NCI-H2196 treated with DMSO at 0.1 percent for 48 hours (cell line): ENCODE measurements around the gene INS.

Experiments used
- DNase-seq: peaks from one replicate; lab custom pipeline; 2025; ENCODE audit not compliant: unreplicated experiment; lab: John Stamatoyannopoulos, UW

INS gene

GRCh38 chr11:2160736-2161259, at the start of gene INS:
TSS of gene INS (minus strand) at chr11:2161209. CDS start at chr11:2160971, 238 bp downstream.
- DNase-seq: no peak

GRCh38 chr11:2210366-2211112, 49.5 kb upstream of the INS start:
- no peak for DNase-seq

DNA sequence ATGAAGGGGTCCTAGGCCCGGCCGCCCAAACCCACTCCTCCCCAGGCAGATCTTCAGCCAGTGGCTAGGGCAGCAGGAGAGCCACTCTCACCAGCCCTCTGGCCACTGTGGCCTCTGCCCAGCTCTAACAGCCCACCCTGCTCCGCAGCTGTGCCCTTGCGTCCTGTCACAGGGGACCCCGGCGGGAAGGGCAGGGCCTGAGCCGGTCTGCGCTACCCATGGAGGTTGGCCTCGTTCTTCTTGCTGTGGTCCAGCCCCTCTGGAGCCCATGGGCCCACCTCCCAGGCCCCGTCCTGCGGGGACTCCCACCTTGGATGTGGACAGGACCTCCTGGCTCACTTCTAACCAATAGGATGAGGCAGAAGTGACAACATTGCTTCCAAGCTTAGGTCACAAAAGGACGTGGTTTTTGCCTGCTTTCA, 48.9 kb upstream of the INS start:
- no peak for DNase-seq

DNA sequence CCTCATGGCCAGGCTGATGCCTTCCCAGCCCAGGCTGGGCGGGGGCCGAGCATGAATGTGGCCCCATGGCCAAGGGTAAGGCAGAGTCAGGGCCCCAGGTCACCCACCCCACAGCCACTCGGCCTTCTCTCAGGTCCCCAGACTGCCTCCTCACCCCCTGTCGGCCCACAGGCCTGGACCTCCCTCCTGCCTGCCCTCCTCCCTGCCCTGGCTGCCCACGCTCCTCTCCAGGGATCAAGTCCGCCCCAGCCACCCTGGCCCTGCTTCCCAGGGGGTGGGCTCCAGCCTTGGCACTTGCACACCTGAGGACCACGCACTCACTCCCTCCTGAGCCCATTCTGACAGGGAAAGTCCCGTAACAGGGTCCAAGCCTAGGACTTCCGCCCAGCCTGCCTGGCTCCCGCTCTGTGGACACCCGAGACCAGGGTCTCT, 48.4 kb upstream of the INS start:
- no peak for DNase-seq

GRCh38 chr11:2208691-2209369, 47.8 kb upstream of the INS start:
- DNase-seq: peak; percentile 81

DNA sequence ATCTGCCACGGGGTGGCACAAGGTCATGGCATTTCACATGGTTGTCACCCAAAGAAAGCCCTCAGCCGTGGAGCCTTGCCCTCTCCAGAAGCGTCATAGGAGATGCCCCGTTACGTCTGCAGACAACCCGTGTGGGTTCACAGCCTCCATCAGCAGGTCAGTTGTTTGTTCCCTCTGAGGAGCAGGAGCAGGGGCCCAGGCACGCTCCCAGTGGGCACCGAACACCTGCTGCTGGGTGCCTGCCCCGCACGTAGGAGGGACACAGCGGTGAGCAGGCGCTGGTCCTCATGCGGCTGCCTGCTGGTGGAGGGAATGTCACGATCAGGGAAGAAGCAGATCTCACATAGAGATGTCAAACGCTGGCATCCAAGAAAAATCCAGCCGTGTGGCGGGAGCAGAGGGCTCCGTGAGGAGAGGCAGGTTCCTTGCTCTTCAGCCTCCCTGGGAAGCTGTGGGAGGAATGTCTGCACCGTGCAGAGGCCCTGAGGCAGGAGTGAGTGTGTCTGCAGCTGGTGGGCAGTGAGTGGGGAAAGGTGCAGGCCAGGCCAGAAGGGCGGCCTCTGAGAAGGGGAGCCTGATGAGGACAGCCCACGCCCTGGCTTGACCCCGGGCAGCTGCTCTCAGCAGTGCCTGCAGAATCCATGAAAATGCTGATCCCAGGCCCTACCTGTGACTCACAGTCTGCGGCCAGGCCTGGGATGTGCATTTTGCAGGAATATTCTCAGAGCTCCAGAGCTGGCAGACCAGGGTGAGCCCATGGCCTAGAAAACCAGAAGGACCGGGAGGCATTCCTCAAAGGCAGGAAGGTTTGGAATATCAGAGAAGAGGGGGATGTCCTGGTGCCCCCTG, 47.0 kb upstream of the INS start:
- DNase-seq: no peak

- DNase-seq: no peak
Measured at GRCh38 chr11:2207212-2207611, 46.2 kb upstream of the INS start.

DNA sequence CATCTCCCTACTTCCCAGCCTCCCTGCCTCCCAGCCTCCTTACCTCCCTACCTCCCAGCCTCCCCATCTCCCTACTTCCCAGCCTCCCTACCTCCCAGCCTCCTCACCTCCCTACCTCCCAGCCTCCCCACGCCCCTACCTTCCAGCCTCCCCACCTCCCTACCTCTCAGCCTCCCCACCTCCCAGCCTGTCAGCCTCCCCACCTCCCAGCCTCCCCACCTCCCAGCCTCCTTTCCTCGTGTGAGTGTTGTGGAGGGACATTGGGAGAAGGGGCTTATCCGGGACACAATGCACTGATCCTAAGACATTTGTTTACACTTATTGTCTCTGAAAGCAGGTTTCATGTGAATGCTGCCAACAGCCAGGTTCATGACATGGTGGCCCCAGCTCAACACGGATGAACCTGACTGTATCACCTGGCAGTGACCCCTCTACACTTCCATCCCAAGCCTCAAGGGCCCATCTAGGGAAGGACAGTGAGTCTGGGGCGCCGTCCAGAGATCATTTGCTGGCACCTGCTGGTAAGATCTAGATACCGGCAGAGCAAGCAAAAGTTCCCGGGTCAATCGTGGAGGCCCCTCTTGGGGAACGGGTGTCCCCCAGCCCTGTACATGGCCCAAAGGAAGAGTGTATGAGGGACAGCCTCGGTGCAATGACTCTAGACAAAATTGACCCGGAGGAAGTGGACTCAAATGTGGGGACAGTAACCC, 45.1 kb upstream of the INS start:
- no peak for DNase-seq

DNA sequence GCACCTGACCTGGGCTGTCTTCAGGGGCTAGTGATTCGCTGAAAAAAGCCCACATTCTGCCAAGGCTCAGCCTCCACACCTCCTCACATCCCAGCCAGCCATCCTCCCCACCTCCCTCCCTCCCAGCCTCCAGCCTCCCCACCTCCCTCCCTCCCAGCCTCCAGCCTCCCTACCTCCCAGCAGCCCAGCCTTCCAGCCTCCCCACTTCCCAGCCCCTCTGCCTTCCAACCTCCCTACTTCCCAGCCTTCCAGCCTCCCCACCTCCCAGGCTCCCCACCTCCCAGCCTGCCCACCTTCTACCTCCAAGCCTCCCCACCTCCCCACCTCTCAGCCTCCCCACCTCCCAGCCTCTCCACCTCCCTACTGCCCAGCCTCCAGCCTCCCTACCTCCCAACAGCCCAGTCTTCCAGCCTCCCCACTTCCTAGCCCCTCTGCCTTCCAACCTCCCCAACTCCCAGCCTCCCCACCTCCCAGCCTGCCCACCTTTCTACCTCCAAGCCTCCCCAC, 44.3 kb upstream of the INS start:
- DNase-seq: no peak

DNA sequence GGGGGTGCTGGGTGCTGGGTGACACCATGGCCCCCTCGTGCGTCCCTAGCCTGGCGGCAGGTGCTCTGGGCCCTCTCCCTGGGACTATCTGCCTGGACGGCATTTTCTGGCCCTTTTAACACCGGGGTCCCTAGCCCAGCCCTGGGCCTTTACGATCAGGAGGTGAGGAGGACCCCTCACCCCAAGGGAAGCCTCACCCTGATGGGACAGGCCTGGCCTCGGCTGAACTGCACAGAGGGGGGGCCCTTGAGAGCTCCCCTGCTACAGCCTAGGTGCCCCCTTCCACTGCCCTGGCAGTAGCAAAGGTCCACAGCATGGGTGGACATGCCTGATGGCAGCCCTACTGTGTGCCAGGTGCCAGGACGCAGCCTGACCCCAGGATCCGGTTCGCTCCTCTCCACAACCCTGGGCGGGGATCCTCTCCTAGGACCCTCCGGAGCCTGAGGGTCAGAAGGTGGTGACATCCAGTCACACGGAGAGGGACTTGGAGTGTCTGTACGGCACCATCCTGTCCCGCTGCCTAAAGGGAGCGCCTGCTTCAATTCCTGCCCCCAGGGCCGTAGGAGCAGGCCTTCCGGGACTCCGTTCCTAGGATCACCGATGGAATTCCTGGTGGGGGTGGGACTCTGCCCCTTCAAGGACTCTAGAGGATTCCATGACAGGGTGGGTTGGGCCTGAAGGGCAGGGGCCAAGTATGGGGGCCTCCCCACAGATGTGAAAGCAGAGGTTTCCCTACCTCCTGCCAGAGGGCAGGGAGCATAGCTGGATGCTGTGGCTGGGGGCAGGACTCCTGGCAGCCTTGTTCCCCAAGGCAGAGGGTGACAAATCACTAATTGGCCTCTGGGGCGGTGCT, 43.6 kb upstream of the INS start:
- no peak for DNase-seq

- no peak for DNase-seq
Measured at GRCh38 chr11:2203440-2204259, 42.6 kb upstream of the INS start.

DNA sequence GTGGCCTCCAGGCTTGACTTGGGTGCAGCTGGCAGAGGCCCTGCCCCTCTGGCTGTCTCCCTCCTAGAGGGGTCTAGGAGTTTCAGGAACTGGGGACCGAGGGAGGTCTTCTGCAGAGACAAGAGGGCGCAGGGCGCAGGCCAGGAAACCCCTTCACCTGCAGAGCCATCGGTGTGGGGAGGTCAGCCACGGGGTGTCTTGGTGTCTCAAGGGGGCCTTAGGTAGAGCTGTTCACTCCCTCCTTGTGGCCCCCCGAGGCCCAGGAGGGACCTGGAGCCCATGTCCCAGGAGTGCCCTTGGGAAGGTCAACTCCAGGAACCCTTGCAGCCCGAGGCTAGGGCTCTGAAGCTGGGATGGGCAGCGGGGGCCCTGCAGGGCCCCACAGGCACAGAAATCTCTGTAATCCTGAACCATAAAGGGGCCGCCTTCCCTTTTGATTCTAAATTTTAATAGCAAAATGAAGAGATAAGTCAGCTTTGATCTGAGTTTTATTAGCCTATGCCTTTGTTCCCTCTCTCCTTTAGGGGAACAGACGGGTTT, 42.0 kb upstream of the INS start:
- no peak for DNase-seq

GRCh38 chr11:2202071-2202899, 41.3 kb upstream of the INS start:
- no peak for DNase-seq

- DNase-seq: no peak
Measured at GRCh38 chr11:2201542-2201941, 40.5 kb upstream of the INS start.

- DNase-seq: no peak
Measured at GRCh38 chr11:2200957-2201519, 40.0 kb upstream of the INS start.

DNA sequence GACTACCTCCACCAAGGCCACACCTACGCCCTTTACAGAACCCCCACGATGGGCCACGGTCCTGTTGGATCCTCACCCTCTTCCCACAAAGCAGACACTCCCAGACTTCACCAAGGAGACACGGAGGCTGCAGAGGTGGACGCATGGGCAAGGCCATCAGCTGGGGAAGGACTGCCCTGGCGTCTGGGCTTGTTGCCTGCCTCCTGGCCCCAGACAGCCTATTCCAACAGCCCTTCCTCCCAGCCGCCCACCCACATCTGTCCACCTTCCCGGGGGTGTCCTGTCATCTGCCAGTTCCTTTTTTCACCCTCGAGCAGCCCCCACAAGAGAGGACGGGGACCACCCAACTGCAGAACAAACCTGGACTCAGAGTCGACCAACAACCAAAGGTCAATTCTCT, 39.5 kb upstream of the INS start:
- DNase-seq: no peak
